Colonic mucosa (tissue), 4 donors: ENCODE results near the gene SEMA6B. TPM values are rescaled to one million over a fixed set of nuclear protein-coding genes. Genes with fewer than 3 reads are reported as not detected.

Source experiments
- DNase-seq: peaks from one replicate; pipeline ENCODE4 v3.0.0-alpha.2; 2020
- H3K27ac ChIP-seq: fragments of 200-600 bp; one replicate; pipeline ENCODE4 v1.8.0; 2021
- H3K27me3 ChIP-seq: fragments of 200-600 bp; one replicate; pipeline ENCODE4 v1.8.0; 2021
- H3K36me3 ChIP-seq: fragments of 200-600 bp; one replicate; pipeline ENCODE4 v1.8.0; 2021
- H3K4me1 ChIP-seq: fragments of 200-600 bp; one replicate; pipeline ENCODE4 v1.8.0; 2021; ENCODE audit warnings: mild to moderate bottlenecking
- H3K4me3 ChIP-seq: fragments of 200-600 bp; one replicate; pipeline ENCODE4 v1.8.0; 2021
- H3K9ac ChIP-seq, 2 donors: one replicate each; pipeline ENCODE4 v1.7.0; 2013; ENCODE audit warnings: control low read depth in 2 of 2, low read depth in 2 of 2, low read length in 2 of 2
- H3K9me3 ChIP-seq: fragments of 200-600 bp; one replicate; pipeline ENCODE4 v1.8.0; 2021
- intact Hi-C: fragments of 100-400 bp; cut with DNase I; formaldehyde crosslinking; loops from one replicate; pipeline ENCODE4 v1.14.1; 2022
- total RNA-seq, 2 donors: library from RNA; stranded (reverse); fragmentation: NEBNext Ultra II Directional in 1 of 2; extraction: Animal tissue kit (Norgen Biotek cat#: 25700) in 1 of 2; gene quantifications; one replicate each; pipeline ENCODE4 v1.2.1, GENCODE V29; 2021
- TF ChIP-seq, protein P1 (sequence below): fragments of 200-600 bp; IDR thresholded peaks from one replicate; pipeline ENCODE4 v1.8.0; 2022; ENCODE audit warnings: antibody characterized with exemption, mild to moderate bottlenecking
- donor health status: healthy.
- donor health status: DM: no; HTN: no; CAD: no.
- donor health status: DM: no; HTN: no; CAD: no.

SEMA6B gene
- total RNA-seq, 2 donors from 2014 or later: 1.3 to 5.6 TPM

DNA sequence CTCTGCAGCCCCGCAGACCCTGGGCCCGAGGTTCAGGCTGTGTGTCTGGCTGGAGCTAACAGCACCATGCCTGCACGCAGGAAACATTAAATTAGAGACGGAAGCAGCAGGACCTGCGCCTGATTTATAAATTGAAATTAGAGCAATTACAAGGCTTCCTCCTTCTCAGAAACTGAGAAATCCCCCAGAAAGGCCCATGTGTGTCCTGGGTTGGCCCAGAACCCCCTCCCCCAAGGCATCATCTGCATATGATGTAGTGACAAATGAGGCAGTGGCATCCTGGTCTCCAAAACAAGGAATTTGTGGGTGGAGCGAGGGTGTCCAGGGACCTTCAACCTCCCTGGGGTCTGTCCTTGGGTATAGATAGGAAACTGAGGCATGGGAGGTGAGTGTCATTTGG is 27.2 kb upstream of the SEMA6B start:
- Histone ChIP-seq H3K27me3 (peaks cover 36% of the 10 kb centered on the region), H3K9ac (no peak overlapping the region), H3K36me3 (no peaks in the 10 kb centered on the region), H3K27ac (no peak overlapping the region), H3K4me1 (peaks cover 5% of the 10 kb centered on the region), H3K9me3 (no peaks in the 10 kb centered on the region), H3K4me3 (no peak overlapping the region)
- TF ChIP-seq, protein P1, sequence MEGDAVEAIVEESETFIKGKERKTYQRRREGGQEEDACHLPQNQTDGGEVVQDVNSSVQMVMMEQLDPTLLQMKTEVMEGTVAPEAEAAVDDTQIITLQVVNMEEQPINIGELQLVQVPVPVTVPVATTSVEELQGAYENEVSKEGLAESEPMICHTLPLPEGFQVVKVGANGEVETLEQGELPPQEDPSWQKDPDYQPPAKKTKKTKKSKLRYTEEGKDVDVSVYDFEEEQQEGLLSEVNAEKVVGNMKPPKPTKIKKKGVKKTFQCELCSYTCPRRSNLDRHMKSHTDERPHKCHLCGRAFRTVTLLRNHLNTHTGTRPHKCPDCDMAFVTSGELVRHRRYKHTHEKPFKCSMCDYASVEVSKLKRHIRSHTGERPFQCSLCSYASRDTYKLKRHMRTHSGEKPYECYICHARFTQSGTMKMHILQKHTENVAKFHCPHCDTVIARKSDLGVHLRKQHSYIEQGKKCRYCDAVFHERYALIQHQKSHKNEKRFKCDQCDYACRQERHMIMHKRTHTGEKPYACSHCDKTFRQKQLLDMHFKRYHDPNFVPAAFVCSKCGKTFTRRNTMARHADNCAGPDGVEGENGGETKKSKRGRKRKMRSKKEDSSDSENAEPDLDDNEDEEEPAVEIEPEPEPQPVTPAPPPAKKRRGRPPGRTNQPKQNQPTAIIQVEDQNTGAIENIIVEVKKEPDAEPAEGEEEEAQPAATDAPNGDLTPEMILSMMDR: no peak
- DNase-seq: no peak
- intact Hi-C loops: no loop called here

- TF ChIP-seq, protein P1: no peak
Observed at GRCh38 chr19:4586245-4586644, 26.8 kb upstream of the SEMA6B start.

DNA sequence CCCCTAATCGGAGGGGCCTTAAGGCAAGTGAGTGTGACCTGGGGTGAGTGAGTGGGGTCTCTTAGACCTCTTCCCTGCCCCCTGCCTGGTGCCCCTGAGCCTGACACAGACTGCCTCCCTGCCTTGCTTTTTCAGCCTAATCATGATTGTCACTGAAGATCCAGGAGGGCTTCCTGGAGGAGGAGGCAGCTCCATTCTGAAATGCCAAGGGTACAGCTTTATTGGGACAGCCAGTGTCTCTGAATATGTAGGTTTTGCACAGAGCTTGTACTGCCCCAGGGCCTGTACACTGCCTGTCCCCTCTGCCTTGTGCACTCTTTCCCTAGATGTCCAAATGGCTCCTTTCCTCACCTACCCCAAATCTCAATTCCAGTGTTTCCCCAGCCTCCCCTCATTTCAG is 26.1 kb upstream of the SEMA6B start:
- Histone ChIP-seq H3K27ac (no peak overlapping the region), H3K4me3 (no peak overlapping the region), H3K9ac (no peak overlapping the region), H3K27me3 (peaks cover 39% of the 10 kb centered on the region), H3K4me1 (peaks cover 5% of the 10 kb centered on the region), H3K36me3 (no peaks in the 10 kb centered on the region), H3K9me3 (no peaks in the 10 kb centered on the region)
- intact Hi-C loops: no loop called here
- TF ChIP-seq, protein P1: no peak
- no peak for DNase-seq

More at GRCh38 chr19:4586245-4586644, 26.8 kb upstream of the SEMA6B start:
- H3K27ac ChIP-seq: no peak overlapping the region
- intact Hi-C loops: no loop called here
- DNase-seq: no peak
- H3K9ac ChIP-seq: no peak overlapping the region
- no peak overlapping the region for H3K4me3 ChIP-seq
- H3K9me3 ChIP-seq: no peaks in the 10 kb centered on the region
- H3K4me1 ChIP-seq: peaks cover 5% of the 10 kb centered on the region
- H3K27me3 ChIP-seq: peaks cover 37% of the 10 kb centered on the region
- H3K36me3 ChIP-seq: no peaks in the 10 kb centered on the region

DNA sequence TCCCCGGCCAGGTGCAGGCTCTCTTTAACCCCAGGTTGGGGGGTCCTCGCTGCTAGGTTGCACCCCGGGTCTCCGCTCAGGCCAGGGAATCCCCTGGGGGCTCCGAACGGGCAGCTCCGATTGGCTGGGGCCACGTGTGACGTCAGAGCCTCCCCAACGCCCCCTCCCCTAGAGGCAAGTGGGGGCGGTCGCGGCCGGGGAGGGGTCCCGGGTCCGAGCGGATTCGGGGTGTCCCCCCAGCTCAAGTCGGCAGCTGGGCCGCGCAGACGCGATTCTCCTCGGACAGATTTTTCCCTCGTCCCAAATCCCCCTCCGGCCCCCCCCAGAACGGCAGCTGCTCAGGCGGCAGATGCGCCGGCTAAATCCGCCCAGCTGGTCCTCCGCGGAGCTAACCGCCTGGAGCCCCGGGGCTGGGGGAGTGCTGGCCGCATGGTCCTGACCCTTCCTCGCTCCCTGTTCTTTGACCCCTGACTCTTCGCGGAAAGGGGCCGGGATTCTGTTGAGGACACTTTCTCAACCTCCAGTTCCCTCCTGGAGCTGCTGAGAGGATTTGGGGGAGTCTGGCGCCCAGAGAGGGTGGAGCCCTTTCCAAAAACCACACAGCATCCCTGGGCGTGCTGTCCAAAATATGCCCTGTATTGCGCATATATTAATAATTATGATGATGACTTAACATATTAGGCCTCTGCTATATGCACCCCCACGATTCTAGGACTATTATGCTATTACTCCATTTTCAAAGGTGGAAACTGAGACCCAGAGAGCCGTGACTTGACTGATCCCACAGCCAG is 25.4 kb upstream of the SEMA6B start:
- Histone ChIP-seq H3K4me1 (peaks cover 5% of the 10 kb centered on the region), H3K9ac (no peak overlapping the region), H3K27me3 (peaks cover 44% of the 10 kb centered on the region), H3K9me3 (no peaks in the 10 kb centered on the region), H3K27ac (no peak overlapping the region), H3K36me3 (no peaks in the 10 kb centered on the region), H3K4me3 (no peak overlapping the region)
- TF ChIP-seq, protein P1: no peak
- intact Hi-C loops: no loop called here
- DNase-seq: no peak

GRCh38 chr19:4583961-4584669 is 24.6 kb upstream of the SEMA6B start:
- TF ChIP-seq, protein P1: no peak
- peak overlapping the region in 1 of 2 donors; percentile 24 for H3K9ac ChIP-seq

More at GRCh38 chr19:4583961-4584669, 24.6 kb upstream of the SEMA6B start:
- Histone ChIP-seq H3K4me1 (peaks cover 5% of the 10 kb centered on the region), H3K27me3 (peaks cover 49% of the 10 kb centered on the region), H3K27ac (no peak overlapping the region), H3K9me3 (no peaks in the 10 kb centered on the region), H3K4me3 (no peak overlapping the region), H3K36me3 (no peaks in the 10 kb centered on the region)
- intact Hi-C loops: no loop called here
- DNase-seq: peak; percentile 28
